LNCAP (cell line): ENCODE results near the gene CEBPG.

Experiments
- CTCF ChIP-seq: fragments of 450-650 bp; IDR thresholded peaks from 2 replicates; pipeline ENCODE4 v1.5.1; 2017; ENCODE audit warnings: mild to moderate bottlenecking

Gene CEBPG

GRCh38 chr19:33366897-33367296, 6.6 kb upstream of the CEBPG start:
- no peak for TF ChIP-seq CTCF

GRCh38 chr19:33368074-33368864, 5.2 kb upstream of the CEBPG start:
- TF ChIP-seq CTCF, result no peak

GRCh38 chr19:33370783-33371182, 2.7 kb upstream of the CEBPG start:
- no peak for TF ChIP-seq CTCF

GRCh38 chr19:33374236-33374714, 766 bp downstream of the CEBPG start:
- 0 out of 2 replicates have a peak, but pooled peaks have one; percentile 2 for TF ChIP-seq CTCF

GRCh38 chr19:33375156-33375836, 1.8 kb downstream of the CEBPG start:
- no peak for TF ChIP-seq CTCF

GRCh38 chr19:33375837-33376159, 2.3 kb downstream of the CEBPG start:
- no peak for TF ChIP-seq CTCF

- TF ChIP-seq CTCF, result no peak
These were observed 2.9 kb downstream of the CEBPG start for GRCh38 chr19:33376423-33376822.
